Measurements from ENCODE around the gene ADRA1B. TPM values are rescaled to one million over a fixed set of nuclear protein-coding genes. Genes with fewer than 3 reads are reported as not detected.
"Not testable (repeated sequence)": the region's sequence is repeated elsewhere in the genome, so short reads cannot be mapped to it uniquely, and the experiment has no call there.

Gene ADRA1B
- total RNA-seq, 1 donor from 2014 or later = 1.6 TPM

DNA sequence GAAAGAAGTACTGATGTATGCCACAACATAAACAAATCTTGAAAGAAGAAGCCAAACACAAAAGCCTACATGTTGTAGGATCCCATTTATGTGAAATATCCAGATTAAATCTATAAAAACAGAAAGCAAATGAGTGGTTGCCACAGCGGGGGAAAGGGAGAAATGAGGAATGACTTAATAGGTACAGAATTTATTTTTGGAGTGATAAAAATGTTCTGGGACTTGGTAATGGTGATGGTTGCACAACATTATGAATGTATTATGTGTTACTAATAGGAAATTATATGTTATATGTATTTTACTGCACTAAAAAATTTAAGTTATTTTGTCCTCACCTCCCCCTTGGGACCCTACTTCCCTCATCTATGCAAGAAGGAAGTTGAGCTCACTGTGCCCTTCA, 76.3 kb downstream of the ADRA1B start:
- intact Hi-C loops (cut with DNase I) = no loop called here
- DNase-seq (ENCODE audit: low spot score) (no peak), ATAC-seq (no peak)

DNA sequence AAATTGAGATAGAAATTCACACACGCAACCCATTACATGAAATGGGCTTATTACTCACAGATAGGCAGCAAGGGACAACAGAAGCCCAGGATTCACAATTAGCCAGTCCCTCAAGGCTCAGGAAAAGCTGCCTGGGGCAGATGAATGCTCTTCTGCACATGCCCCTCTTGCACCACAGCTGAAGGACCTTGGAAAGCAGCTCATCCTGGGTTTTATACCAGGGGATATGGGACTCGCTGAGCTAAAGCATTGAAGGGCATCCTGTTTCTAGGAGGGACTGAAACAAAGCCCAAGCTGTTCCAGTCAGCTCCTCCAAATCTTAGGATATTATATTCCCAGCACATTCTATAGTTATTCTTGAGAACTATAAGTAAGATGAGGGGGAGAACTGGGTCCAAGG, 76.9 kb downstream of the ADRA1B start:
- DNase-seq (ENCODE audit: low spot score) (no peak), ATAC-seq (no peak)
- intact Hi-C loops (cut with DNase I) = no loop called here

DNA sequence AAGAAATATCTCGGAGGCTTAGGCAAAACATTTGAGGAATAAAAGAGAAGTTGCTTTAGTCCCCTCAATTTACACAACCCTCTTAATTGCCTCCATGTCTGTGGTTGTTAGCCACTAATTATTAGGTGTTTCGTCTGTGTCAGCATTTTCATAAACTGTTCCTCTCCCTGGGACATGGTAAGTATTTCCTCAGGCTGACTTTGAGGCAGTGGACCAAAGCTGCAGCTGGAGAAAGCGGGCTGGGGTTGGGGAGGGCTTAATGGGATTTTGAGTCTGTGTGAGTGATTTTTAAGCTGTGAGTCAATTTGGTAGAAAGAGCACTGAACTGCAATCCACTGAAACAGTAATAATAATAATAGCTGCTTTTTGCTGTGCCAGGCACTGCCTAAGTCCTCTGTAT, 79.6 kb downstream of the ADRA1B start:
- intact Hi-C loops (cut with DNase I) = no loop called here
- no peak for DNase-seq (ENCODE audit: low spot score)
- no peak for ATAC-seq

DNA sequence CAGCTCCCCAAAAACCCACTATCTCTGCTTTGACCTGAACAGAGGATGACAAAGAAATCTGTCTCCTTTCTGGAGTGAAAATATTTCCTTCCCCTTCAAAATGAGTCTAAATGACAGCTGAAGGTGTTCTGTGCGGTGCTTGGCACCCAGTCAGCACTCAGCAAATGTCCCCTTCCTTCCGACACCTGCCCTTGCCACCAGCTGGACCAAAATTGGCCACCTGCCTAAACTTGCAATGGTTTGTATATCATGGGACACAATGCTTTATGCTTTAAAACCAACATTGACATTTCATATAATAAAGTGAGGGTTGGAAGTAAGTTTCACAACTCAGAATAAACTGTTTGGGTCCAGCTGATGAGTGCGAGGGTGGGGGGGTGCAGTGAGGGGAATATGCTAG, 85.2 kb downstream of the ADRA1B start:
- DNase-seq (ENCODE audit: low spot score) = no peak
- intact Hi-C loops (cut with DNase I) = no loop called here
- ATAC-seq = no peak

DNA sequence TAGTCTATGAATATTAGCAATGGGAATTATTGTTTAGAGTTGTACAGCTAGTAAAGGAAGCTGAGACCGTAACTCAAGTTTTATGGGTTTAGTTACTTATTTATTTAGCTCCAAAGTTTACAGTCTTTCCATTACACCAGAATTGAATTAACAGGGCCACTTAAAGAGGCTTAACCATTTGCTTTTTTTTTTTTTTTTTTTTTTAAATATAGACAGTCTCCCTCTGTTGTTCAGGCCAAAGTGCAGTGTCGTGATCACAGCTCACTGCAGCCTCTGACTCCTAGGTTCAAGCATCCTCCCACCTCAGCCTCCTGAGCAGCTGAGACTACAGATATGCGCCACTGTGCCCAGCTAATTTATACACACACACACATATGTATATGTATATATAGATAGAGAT, 91.2 kb downstream of the ADRA1B start:
- DNase-seq (ENCODE audit: low spot score) (no peak), ATAC-seq (no peak)
- intact Hi-C loops (cut with DNase I) = no loop called here

DNA sequence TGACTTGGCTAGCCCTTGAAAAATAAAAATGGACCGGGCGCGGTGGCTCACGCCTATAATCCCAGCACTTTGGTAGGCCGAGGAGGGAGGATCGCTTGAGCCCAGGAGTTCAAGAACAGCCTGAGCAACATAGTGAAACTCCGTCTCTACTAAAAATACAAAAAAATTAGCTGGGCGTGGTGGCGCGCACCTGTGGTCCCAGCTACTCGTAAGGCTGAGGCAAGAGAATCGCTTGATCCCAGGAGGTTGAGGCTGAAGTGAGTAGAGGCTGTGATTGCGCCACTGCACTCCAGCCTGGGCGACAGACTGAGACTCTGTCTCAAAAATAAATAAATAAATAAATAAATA, 92.2 kb downstream of the ADRA1B start:
- ATAC-seq; intact Hi-C loops (cut with DNase I): not testable (repeated sequence)
- peak; percentile 61 for DNase-seq (ENCODE audit: low spot score)

DNA sequence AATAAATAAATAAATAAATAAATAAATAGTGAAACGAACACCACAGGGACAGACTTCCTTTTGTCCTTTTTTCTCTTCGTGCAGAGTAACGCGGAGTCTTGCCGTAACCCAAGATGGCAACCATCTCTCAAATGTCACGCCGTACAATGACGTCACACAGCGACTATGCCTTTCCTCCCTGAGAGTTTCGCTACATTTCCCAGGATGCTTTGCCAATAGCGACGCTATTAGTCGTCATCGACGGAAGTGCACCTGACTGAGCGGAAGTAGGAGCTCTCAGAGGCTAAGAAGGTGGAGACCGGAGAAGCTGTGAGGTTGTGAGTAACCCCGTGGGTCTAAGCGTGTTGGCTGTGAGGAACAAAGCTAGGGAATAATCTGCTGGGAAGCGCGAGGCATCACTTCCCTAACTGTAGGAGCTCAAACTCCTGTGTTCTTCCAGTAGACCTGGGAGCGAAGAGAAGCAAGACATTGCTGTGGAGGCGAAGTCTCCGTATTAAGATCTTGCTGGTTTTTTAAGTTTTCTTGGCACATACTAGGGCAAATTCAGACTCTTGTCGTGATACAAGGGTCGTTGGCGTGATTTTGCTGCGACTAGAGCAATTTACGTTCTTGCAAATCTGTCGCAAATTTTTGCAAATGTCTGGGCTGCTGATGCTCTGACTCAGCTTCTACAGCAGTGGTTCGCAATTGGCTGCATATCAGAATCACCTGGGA, 92.8 kb downstream of the ADRA1B start, which contains the start of gene TTC1:
Gene TTC1, plus strand, starts transcription at position 263 of the 714 bp plus-strand sequence. CDS start 1,390 bp downstream, outside the sequence.
- DNase-seq (ENCODE audit: low spot score) (peak; percentile 98), ATAC-seq (peak; percentile 99)
- intact Hi-C loops (cut with DNase I) = no loop called here

DNA sequence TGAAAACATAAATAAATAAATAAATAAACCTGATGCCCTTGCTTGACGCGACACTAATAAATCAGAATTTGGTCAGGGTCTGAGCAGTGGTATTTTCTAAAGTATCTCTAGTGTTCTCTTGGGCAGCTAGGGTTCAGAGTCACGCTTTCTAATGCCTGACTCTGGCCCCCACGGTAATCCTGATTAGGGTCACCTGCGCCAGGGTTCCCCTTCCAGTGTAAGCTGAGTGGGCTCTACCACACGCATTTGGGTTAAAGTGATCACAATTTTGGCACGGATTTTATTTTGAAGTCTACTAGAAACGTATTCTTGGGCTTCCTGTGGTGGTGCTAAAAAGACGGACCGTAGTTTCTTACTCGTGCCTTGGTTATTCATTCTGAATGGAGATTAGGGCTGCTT, 93.3 kb downstream of the ADRA1B start:
- no peak for ATAC-seq
- DNase-seq (ENCODE audit: low spot score) = no peak
- intact Hi-C loops (cut with DNase I) = no loop called here

DNA sequence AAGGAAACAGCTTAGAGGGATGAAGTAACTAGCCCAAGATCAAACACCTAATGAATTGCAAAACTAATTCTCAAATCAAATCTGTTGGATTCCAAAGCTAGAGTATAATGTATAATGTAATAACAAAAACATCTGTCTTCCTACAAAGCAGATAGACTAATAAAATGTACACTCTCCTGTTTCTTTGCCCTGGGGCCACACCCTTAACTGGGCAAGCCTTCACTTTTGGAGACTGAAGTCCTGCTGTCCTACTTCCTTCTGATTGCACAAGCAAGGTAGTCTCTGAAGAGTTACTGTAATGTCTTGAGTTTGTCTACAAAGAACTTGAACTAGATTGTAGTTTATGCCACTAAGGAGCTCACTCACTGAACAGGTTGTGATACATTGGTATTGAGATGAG, 95.2 kb downstream of the ADRA1B start:
- intact Hi-C loops (cut with DNase I) = loop anchor here (5.0 kb wide), 1 partner anchor 186 kb away; no protein-coding TSS in a partner anchor
- DNase-seq (ENCODE audit: low spot score) = no peak
- ATAC-seq = no peak

DNA sequence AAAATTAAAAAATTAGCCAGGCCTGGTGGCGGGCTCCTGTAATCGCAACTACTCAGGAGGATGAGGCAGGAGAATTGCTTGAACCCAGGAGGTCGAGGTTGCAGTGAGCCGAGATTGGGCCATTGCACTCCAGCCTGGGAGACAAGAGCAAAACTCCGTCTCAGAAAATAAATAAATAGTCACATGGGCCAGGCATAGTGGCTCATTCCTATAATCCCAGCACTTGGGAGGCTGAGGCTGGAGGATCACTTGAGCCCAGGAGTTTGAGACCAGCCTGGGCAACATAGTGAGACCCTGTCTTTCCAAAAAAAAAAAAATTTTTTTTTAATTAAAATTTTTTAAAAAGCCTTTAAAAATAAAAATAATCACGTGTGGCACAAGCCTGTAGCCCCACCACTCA, 97.9 kb downstream of the ADRA1B start:
- intact Hi-C loops (cut with DNase I) = loop anchor here (5.0 kb wide), 1 partner anchor 183 kb away; no protein-coding TSS in a partner anchor
- ATAC-seq; DNase-seq (ENCODE audit: low spot score): not testable (repeated sequence)

DNA sequence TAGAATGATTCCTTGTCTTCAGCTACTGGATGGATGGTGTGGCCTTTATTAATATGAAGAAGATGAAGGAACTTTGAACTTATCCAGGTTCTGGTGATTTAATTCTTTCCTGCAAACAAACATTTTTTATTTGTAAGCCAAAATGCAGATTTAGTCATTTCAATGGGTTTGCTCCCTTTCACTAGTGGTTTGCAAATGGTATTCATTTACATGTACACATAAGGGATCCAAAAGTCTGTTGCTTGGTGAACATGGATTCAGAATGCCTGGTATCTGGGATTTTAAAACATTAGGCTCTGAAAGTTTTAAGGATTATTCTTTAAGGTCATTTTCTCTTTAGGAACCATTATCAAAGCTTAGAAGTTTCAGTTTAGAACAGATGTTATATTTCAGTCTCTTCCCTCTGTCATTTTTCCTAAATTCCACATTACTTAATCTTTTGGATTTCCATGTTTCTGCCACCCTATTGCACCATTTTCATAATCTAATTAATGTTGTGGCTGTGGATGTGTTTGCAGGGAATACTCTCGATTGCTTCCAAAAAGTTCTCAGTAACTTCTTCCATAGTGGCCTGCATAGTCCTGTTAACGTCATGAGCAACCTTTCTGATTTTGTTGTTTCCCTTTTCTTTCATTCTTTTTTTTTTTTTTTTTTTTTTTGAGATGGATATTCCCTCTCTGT, 102.8 kb downstream of the ADRA1B start:
- ATAC-seq (no peak), DNase-seq (ENCODE audit: low spot score) (no peak)
- intact Hi-C loops (cut with DNase I) = no loop called here

DNA sequence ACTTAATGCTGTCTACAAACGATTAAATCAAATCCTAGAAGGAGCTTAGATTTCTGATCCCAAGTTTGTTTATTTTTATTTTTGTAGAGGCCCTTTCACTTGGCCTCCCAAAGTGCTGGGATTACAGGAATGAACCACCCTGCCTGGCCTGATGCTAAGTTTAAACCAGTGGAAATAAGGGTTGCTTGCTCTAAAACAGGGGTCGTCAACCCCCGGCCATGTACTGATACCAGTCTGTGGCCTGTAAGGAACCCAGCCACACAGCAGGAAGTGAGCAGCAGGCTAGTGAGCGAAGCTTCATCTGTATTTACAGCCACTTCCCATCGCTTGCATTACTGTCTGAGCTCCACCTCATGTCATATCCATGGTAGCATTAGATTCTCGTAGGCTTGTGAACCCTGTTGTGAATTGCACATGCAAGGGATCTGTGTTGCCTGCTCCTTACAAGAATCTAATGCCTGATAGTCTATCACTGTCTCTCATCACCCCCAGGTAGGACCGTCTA, 104.0 kb downstream of the ADRA1B start:
- intact Hi-C loops (cut with DNase I) = loop anchor here (5.0 kb wide), 1 partner anchor 327 kb away; no protein-coding TSS in a partner anchor
- no peak for DNase-seq (ENCODE audit: low spot score)
- ATAC-seq = no peak

DNA sequence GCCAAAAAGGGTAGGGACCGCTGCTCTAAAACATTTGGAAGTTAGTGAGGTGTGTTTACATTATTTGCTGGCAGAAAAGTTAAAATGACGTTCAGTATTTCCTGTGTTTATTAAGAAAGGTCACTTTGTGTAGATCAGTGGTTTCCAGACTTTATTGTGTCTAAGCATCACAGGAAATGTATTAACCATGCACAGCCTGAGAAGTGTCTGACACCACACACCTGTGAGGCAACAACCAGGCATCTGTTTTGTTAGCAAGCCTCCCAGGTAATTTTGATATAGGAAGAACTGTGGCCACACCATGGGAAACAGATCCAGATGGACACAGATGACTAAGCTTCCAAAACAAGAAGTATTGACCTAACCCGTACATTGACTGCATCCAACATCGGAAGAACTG, 104.7 kb downstream of the ADRA1B start:
- DNase-seq (ENCODE audit: low spot score) (no peak), ATAC-seq (no peak)
- intact Hi-C loops (cut with DNase I) = loop anchor here (5.0 kb wide), 1 partner anchor 326 kb away; no protein-coding TSS in a partner anchor

DNA sequence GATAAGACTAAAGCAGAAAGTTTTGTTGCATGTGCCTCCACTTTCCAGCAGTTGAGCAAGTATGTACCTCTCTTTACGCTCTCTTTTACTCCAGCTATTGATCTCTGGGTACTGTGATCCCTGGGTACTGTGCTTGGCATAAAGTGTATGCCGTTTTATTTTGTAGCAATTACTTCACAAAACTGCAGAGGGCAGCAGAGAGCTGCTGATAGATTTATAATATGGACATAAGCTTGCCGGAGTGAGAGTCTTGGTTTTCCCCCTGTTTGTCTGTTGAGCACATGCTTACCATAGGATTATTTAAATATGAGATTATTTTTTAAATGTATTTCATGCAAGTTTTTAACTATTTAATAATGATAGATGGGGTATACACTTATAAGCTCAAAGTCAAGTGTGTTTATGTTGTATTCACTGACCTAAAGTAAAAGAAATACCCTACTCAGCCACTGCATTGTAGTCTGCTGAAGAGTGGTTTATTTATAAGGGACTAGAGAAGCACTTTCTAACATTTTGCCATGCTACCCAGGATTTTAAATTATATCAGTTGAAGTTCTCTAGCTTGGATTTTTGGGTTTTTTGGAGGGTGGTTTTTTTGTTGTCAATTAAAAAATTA, 105.7 kb downstream of the ADRA1B start:
- intact Hi-C loops (cut with DNase I) = loop anchor here (5.0 kb wide), 1 partner anchor 325 kb away; no protein-coding TSS in a partner anchor
- ATAC-seq = peak; percentile 84

More for the DNA sequence above, 105.7 kb downstream of the ADRA1B start:
- DNase-seq (ENCODE audit: low spot score) = no peak

Other genes starting within 250 kb of the ADRA1B start
- 47.2 TPM for gene TTC1, start 92.7 kb downstream of the ADRA1B start, total RNA-seq
- gene PWWP2A, start 203.0 kb downstream of the ADRA1B start, total RNA-seq = 26.6 TPM

Measured in sciatic nerve (tissue), 2 donors.